ENCODE measurements around the gene KRTAP4-16.
"Not testable (repeated sequence)": the region's sequence is repeated elsewhere in the genome, so short reads cannot be mapped to it uniquely, and the experiment has no call there.

The KRTAP4-16 gene

GRCh38 chr17:41119696-41120690 lies 18.0 kb upstream of the KRTAP4-16 start:
- in situ Hi-C loops (cut with HindIII; ENCODE audit: low sequenced_read_pairs) = not testable (repeated sequence)

- in situ Hi-C loops (cut with HindIII; ENCODE audit: low sequenced_read_pairs) = no loop called here
Observed at GRCh38 chr17:41118721-41119120, 16.7 kb upstream of the KRTAP4-16 start.

- in situ Hi-C loops (cut with HindIII; ENCODE audit: low sequenced_read_pairs) = not testable (repeated sequence)
Observed at GRCh38 chr17:41117846-41118386, 15.9 kb upstream of the KRTAP4-16 start, which contains the start of gene KRTAP4-11. Gene KRTAP4-11, minus strand, starts transcription at chr17:41118373. Its CDS starts 58 bp downstream, at chr17:41118315.

GRCh38 chr17:41116297-41116696 lies 14.3 kb upstream of the KRTAP4-16 start:
- in situ Hi-C loops (cut with HindIII; ENCODE audit: low sequenced_read_pairs) = no loop called here

GRCh38 chr17:41111151-41111885 lies 9.3 kb upstream of the KRTAP4-16 start:
- in situ Hi-C loops (cut with HindIII; ENCODE audit: low sequenced_read_pairs) = no loop called here

GRCh38 chr17:41108728-41109386 lies 6.8 kb upstream of the KRTAP4-16 start:
- in situ Hi-C loops (cut with HindIII; ENCODE audit: low sequenced_read_pairs) = not testable (repeated sequence)

- in situ Hi-C loops (cut with HindIII; ENCODE audit: low sequenced_read_pairs) = no loop called here
Observed at GRCh38 chr17:41107941-41108450, 6.0 kb upstream of the KRTAP4-16 start.

GRCh38 chr17:41105347-41105746 lies 3.3 kb upstream of the KRTAP4-16 start, which contains the start of gene KRTAP4-9:
Gene KRTAP4-9, plus strand, starts transcription at chr17:41105389. Its CDS starts 0 bp downstream, at chr17:41105389.
- in situ Hi-C loops (cut with HindIII; ENCODE audit: low sequenced_read_pairs) = not testable (repeated sequence)

- in situ Hi-C loops (cut with HindIII; ENCODE audit: low sequenced_read_pairs) = not testable (repeated sequence)
Observed at GRCh38 chr17:41104386-41105038, 2.5 kb upstream of the KRTAP4-16 start.

GRCh38 chr17:41103896-41104295 lies 1.9 kb upstream of the KRTAP4-16 start:
- in situ Hi-C loops (cut with HindIII; ENCODE audit: low sequenced_read_pairs) = no loop called here

GRCh38 chr17:41099682-41100480 lies 2.1 kb downstream of the KRTAP4-16 start:
- in situ Hi-C loops (cut with HindIII; ENCODE audit: low sequenced_read_pairs) = not testable (repeated sequence)

- in situ Hi-C loops (cut with HindIII; ENCODE audit: low sequenced_read_pairs) = no loop called here
Observed at GRCh38 chr17:41098481-41098880, 3.5 kb downstream of the KRTAP4-16 start.

GRCh38 chr17:41098042-41098441 lies 4.0 kb downstream of the KRTAP4-16 start, which contains the start of gene KRTAP4-8:
Gene KRTAP4-8, minus strand, starts transcription at chr17:41098142. Its CDS starts 58 bp downstream, at chr17:41098084.
- in situ Hi-C loops (cut with HindIII; ENCODE audit: low sequenced_read_pairs) = no loop called here

GRCh38 chr17:41096055-41096454 lies 6.0 kb downstream of the KRTAP4-16 start:
- in situ Hi-C loops (cut with HindIII; ENCODE audit: low sequenced_read_pairs) = no loop called here

- in situ Hi-C loops (cut with HindIII; ENCODE audit: low sequenced_read_pairs) = not testable (repeated sequence)
Observed at GRCh38 chr17:41088760-41089352, 13.2 kb downstream of the KRTAP4-16 start.

GRCh38 chr17:41084100-41084856 lies 17.7 kb downstream of the KRTAP4-16 start, which contains the start of gene KRTAP4-7:
Gene KRTAP4-7, plus strand, starts transcription at chr17:41084150. Its CDS starts 57 bp downstream, at chr17:41084207.
- in situ Hi-C loops (cut with HindIII; ENCODE audit: low sequenced_read_pairs) = not testable (repeated sequence)

GRCh38 chr17:41083427-41083826 lies 18.6 kb downstream of the KRTAP4-16 start:
- in situ Hi-C loops (cut with HindIII; ENCODE audit: low sequenced_read_pairs) = not testable (repeated sequence)

- in situ Hi-C loops (cut with HindIII; ENCODE audit: low sequenced_read_pairs) = no loop called here
Observed at GRCh38 chr17:41082626-41083025, 19.4 kb downstream of the KRTAP4-16 start.
